Gastroesophageal sphincter (tissue), 3 donors: ENCODE measurements around the gene TULP4.

Experiments
- CTCF ChIP-seq, 4 experiments: fragments of 200-600 bp in 2 of 4; fragments of 450-650 bp in 2 of 4; sonication (generic) in 1 of 4; IDR thresholded peaks; one replicate each; pipeline ENCODE4 v1.5.1; 2017 to 2019; ENCODE audit warnings: antibody characterized with exemption in 4 of 4, mild to moderate bottlenecking in 2 of 4, moderate library complexity in 2 of 4
- POLR2A ChIP-seq, 2 donors: fragments of 450-650 bp; IDR thresholded peaks; one replicate each; pipeline ENCODE4 v1.6.1; 2017; ENCODE audit warnings: antibody characterized with exemption in 2 of 2, mild to moderate bottlenecking in 2 of 2, moderate library complexity in 1 of 2
- POLR2AphosphoS5 ChIP-seq: sonication (generic); formaldehyde crosslinking; IDR thresholded peaks from one replicate; pipeline ENCODE4 v1.6.1; 2017; ENCODE audit warnings: antibody characterized with exemption

GRCh38 chr6:158467923-158468322 is 155.7 kb downstream of the TULP4 start:
- TF ChIP-seq CTCF (IDR thresholded peaks at IDR 0.05) (no peak), POLR2A (IDR thresholded peaks at IDR 0.05) (no peak), POLR2AphosphoS5 (no peak)
